ENCODE measurements around the gene MSI2. TPM values are rescaled to one million over a fixed set of nuclear protein-coding genes. Genes with fewer than 3 reads are reported as not detected.

Gene MSI2
- 10 to 100 TPM; 15.9 to 22.9 (median 17.0) TPM for total RNA-seq

GRCh38 chr17:57255776-57256681 is at the start of gene MSI2:
Gene MSI2, plus strand, starts transcription at chr17:57256523. Its CDS starts 220 bp downstream, at chr17:57256743.
- Histone ChIP-seq H3K4me1 (peaks cover 7 to 39% (median 10%) of the 10 kb centered on the region in 3 donors), H3K27me3 (no peaks in the 10 kb centered on the region), H3K36me3 (peaks cover 0 to 8% (median 0%) of the 10 kb centered on the region in 3 donors), H3K4me3 (peak within 1 kb of the TSS; percentile 60 to 98 (median 95)), H3K9me3 (no peaks in the 10 kb centered on the region), H3K27ac (peak within 1 kb of the TSS; percentile 88 to 98 (median 92))
- TF ChIP-seq, protein P1, sequence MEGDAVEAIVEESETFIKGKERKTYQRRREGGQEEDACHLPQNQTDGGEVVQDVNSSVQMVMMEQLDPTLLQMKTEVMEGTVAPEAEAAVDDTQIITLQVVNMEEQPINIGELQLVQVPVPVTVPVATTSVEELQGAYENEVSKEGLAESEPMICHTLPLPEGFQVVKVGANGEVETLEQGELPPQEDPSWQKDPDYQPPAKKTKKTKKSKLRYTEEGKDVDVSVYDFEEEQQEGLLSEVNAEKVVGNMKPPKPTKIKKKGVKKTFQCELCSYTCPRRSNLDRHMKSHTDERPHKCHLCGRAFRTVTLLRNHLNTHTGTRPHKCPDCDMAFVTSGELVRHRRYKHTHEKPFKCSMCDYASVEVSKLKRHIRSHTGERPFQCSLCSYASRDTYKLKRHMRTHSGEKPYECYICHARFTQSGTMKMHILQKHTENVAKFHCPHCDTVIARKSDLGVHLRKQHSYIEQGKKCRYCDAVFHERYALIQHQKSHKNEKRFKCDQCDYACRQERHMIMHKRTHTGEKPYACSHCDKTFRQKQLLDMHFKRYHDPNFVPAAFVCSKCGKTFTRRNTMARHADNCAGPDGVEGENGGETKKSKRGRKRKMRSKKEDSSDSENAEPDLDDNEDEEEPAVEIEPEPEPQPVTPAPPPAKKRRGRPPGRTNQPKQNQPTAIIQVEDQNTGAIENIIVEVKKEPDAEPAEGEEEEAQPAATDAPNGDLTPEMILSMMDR (IDR thresholded peaks at IDR 0.05), result peak in 1 of 6 experiments; percentile 6
- TF ChIP-seq POLR2A (IDR thresholded peaks at IDR 0.05), result peak in 2 of 4 donors; percentile 15 to 65
- peak; percentile 61 for DNase-seq
- intact Hi-C loops (cut with DNase I), result no loop called here
- WGBS, 2 donors, result 0% methylated on average over 2 to 10 of the region's 88 CpGs

GRCh38 chr17:57206928-57207327 is 49.4 kb upstream of the MSI2 start:
- peaks cover 0 to 17% (median 8%) of the 10 kb centered on the region in 3 donors for H3K9me3 ChIP-seq
- H3K36me3 ChIP-seq, result no peaks in the 10 kb centered on the region
- no peak for TF ChIP-seq POLR2A (IDR thresholded peaks at IDR 0.05)
- TF ChIP-seq, protein P1 (IDR thresholded peaks at IDR 0.05), result no peak
- no peak overlapping the region for H3K4me3 ChIP-seq
- WGBS, 2 donors, result 91 to 92% methylated on average over 1 of the region's 1 CpG
- no peak overlapping the region for H3K27ac ChIP-seq
- intact Hi-C loops (cut with DNase I), result no loop called here
- DNase-seq, result no peak
- peaks cover 0 to 11% (median 0%) of the 10 kb centered on the region in 3 donors for H3K4me1 ChIP-seq
- H3K27me3 ChIP-seq, result no peaks in the 10 kb centered on the region

DNA sequence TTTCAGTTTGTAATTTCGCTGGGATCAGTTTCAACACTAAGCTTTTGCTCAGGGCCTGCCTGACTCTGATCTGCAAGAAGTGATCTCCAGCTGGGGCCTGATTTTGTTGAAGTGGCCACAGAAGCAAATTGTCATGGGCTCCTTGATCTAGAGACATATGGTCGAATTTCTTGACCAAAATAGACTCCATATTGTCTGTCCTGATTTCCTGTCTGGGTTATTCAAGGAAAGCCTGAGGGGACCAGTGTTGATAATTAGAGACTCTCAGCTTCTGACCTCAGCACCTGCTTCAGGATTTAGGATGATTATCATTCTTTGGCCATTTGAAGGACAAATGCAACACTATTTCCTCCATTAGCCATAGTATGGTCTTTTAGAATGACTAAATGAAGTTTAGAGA is 48.9 kb upstream of the MSI2 start:
- TF ChIP-seq POLR2A (IDR thresholded peaks at IDR 0.05), result no peak
- TF ChIP-seq, protein P1 (IDR thresholded peaks at IDR 0.05), result no peak
- no peak for DNase-seq
- WGBS, 2 donors, result 68 to 76% methylated on average over 2 of the region's 2 CpGs
- no peak overlapping the region for H3K27ac ChIP-seq
- H3K27me3 ChIP-seq, result no peaks in the 10 kb centered on the region
- intact Hi-C loops (cut with DNase I), result no loop called here
- peaks cover 0 to 11% (median 0%) of the 10 kb centered on the region in 3 donors for H3K4me1 ChIP-seq
- H3K36me3 ChIP-seq, result no peaks in the 10 kb centered on the region
- H3K9me3 ChIP-seq, result peaks cover 0 to 17% (median 8%) of the 10 kb centered on the region in 3 donors
- H3K4me3 ChIP-seq, result no peak overlapping the region

DNA sequence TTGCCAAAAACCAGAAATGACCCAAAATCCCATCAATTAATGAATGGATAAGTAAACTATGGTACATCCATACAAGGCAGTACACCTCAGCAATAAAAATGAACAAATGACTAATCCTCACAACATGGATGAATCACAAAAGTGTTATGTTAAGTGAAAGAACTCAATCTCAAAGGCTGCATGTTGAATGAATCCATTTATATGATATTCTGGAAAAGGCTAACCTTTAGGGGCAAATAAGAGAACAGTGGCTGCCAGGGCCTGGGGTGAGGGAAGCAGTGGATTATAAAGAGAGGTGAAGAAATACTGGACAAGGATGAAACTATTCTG is 46.1 kb upstream of the MSI2 start:
- H3K27me3 ChIP-seq, result no peaks in the 10 kb centered on the region
- H3K4me1 ChIP-seq, result peaks cover 0 to 32% (median 0%) of the 10 kb centered on the region in 3 donors
- DNase-seq, result no peak
- no peaks in the 10 kb centered on the region for H3K36me3 ChIP-seq
- intact Hi-C loops (cut with DNase I), result no loop called here
- H3K9me3 ChIP-seq, result peaks cover 0 to 17% (median 8%) of the 10 kb centered on the region in 3 donors
- no peak overlapping the region for H3K27ac ChIP-seq
- TF ChIP-seq, protein P1 (IDR thresholded peaks at IDR 0.05), result no peak
- no peak for TF ChIP-seq POLR2A (IDR thresholded peaks at IDR 0.05)
- H3K4me3 ChIP-seq, result no peak overlapping the region

GRCh38 chr17:57210972-57211411 is 45.3 kb upstream of the MSI2 start:
- intact Hi-C loops (cut with DNase I), result no loop called here
- no peak for TF ChIP-seq POLR2A (IDR thresholded peaks at IDR 0.05)
- TF ChIP-seq, protein P1 (IDR thresholded peaks at IDR 0.05), result no peak

More at GRCh38 chr17:57210972-57211411, 45.3 kb upstream of the MSI2 start:
- WGBS, 2 donors, result 49 to 77% methylated on average over 2 to 3 of the region's 3 CpGs
- no peak for DNase-seq
- H3K27me3 ChIP-seq, result no peaks in the 10 kb centered on the region
- no peak overlapping the region for H3K4me3 ChIP-seq
- H3K4me1 ChIP-seq, result peaks cover 0 to 39% (median 0%) of the 10 kb centered on the region in 3 donors
- H3K9me3 ChIP-seq, result peaks cover 0 to 17% (median 8%) of the 10 kb centered on the region in 3 donors
- H3K36me3 ChIP-seq, result no peaks in the 10 kb centered on the region
- H3K27ac ChIP-seq, result no peak overlapping the region
